Raji (cell line): ENCODE results near the gene SYNDIG1.

Experiments used
- POLR2A ChIP-seq: IDR thresholded peaks from 2 replicates; pipeline ENCODE4 v1.6.1; 2011; ENCODE audit warnings: low read depth, low read length, control low read depth; ENCODE audit not compliant: insufficient read depth

SYNDIG1 gene

GRCh38 chr20:24492698-24493097 lies 23.3 kb downstream of the SYNDIG1 start:
- no peak for TF ChIP-seq POLR2A

GRCh38 chr20:24493181-24493580 lies 23.8 kb downstream of the SYNDIG1 start:
- no peak for TF ChIP-seq POLR2A

- no peak for TF ChIP-seq POLR2A
Observed at GRCh38 chr20:24493661-24494459, 24.4 kb downstream of the SYNDIG1 start.

GRCh38 chr20:24494460-24494920 lies 25.1 kb downstream of the SYNDIG1 start:
- no peak for TF ChIP-seq POLR2A

GRCh38 chr20:24495266-24495665 lies 25.8 kb downstream of the SYNDIG1 start:
- TF ChIP-seq POLR2A, result no peak

- TF ChIP-seq POLR2A, result no peak
Observed at GRCh38 chr20:24497851-24498250, 28.4 kb downstream of the SYNDIG1 start.

GRCh38 chr20:24498641-24499040 lies 29.2 kb downstream of the SYNDIG1 start:
- no peak for TF ChIP-seq POLR2A

GRCh38 chr20:24499472-24499871 lies 30.0 kb downstream of the SYNDIG1 start:
- TF ChIP-seq POLR2A, result no peak

- TF ChIP-seq POLR2A, result no peak
Observed at GRCh38 chr20:24501764-24502556, 32.5 kb downstream of the SYNDIG1 start.

- TF ChIP-seq POLR2A, result no peak
Observed at GRCh38 chr20:24502661-24503060, 33.2 kb downstream of the SYNDIG1 start.

- TF ChIP-seq POLR2A, result no peak
Observed at GRCh38 chr20:24503352-24503931, 34.0 kb downstream of the SYNDIG1 start.

GRCh38 chr20:24504331-24505285 lies 35.2 kb downstream of the SYNDIG1 start:
- TF ChIP-seq POLR2A, result no peak

GRCh38 chr20:24506146-24506545 lies 36.7 kb downstream of the SYNDIG1 start:
- no peak for TF ChIP-seq POLR2A

GRCh38 chr20:24506696-24507095 lies 37.3 kb downstream of the SYNDIG1 start:
- TF ChIP-seq POLR2A, result no peak
